Tibial artery (tissue), 4 donors: Measurements from ENCODE around the gene P3H4.
"Not testable (repeated sequence)": the region's sequence is repeated elsewhere in the genome, so short reads cannot be mapped to it uniquely, and the experiment has no call there.

Experiments
- DNase-seq, 2 donors: peaks; one replicate each; pipeline ENCODE4 v3.0.0-alpha.2; 2019
- H3K27ac ChIP-seq, 2 donors: fragments of 200-600 bp; sonication (generic) in 1 of 2; 1 replicate in 1 of 2; 2 replicates in 1 of 2; pipeline ENCODE4 v1.5.1; 2018 to 2019; ENCODE audit warnings: mild to moderate bottlenecking in 1 of 2
- H3K27me3 ChIP-seq, 2 donors: fragments of 200-600 bp; sonication (generic) in 1 of 2; one replicate each; pipeline versions ENCODE4 v1.5.1 to v1.6.0; 2016 to 2019
- H3K36me3 ChIP-seq, 3 donors: fragments of 200-600 bp; sonication (generic) in 2 of 3; one replicate each; pipeline ENCODE4 v1.5.1; 2016 to 2019; ENCODE audit warnings: mild to moderate bottlenecking in 2 of 3
- H3K4me1 ChIP-seq, 4 donors: fragments of 200-600 bp; sonication (generic) in 2 of 4; 1 replicate in 3 of 4; 2 replicates in 1 of 4; pipeline ENCODE4 v1.5.1; 2016 to 2019
- H3K4me3 ChIP-seq, 2 donors: fragments of 200-600 bp; sonication (generic) in 1 of 2; 1 replicate in 1 of 2; 2 replicates in 1 of 2; pipeline ENCODE4 v1.5.1; 2018 to 2019; ENCODE audit warnings: mild to moderate bottlenecking in 2 of 2
- H3K9me3 ChIP-seq, 3 donors: fragments of 200-600 bp; sonication (generic) in 1 of 3; one replicate each; pipeline ENCODE4 v1.5.1; 2016 to 2019
- CTCF ChIP-seq, 2 experiments: fragments of 200-600 bp in 1 of 2; fragments of 450-650 bp in 1 of 2; IDR thresholded peaks; one replicate each; pipeline ENCODE4 v1.5.1; 2017 to 2019; ENCODE audit warnings: antibody characterized with exemption in 2 of 2, mild to moderate bottlenecking in 1 of 2, moderate library complexity in 1 of 2
- intact Hi-C: fragments of 100-400 bp; cut with DNase I; formaldehyde crosslinking; loops from one replicate; pipeline ENCODE4 v1.15.0; 2023; ENCODE audit warnings: low total_unique reads

Gene P3H4

GRCh38 chr17:41835214-41835799 is 23.6 kb upstream of the P3H4 start:
- peaks cover 0 to 18% (median 15%) of the 10 kb centered on the region in 4 donors for H3K4me1 ChIP-seq
- no peak for TF ChIP-seq CTCF (IDR thresholded peaks at IDR 0.05)
- no peaks in the 10 kb centered on the region for H3K27me3 ChIP-seq
- DNase-seq: peak in 1 of 2 donors; percentile 48
- intact Hi-C loops: no loop called here
- H3K9me3 ChIP-seq: no peaks in the 10 kb centered on the region
- peaks cover 15 to 33% (median 26%) of the 10 kb centered on the region in 3 donors for H3K36me3 ChIP-seq
- H3K4me3 ChIP-seq: peak overlapping the region; percentile 81 to 83
- H3K27ac ChIP-seq: peak overlapping the region; percentile 89 to 92

GRCh38 chr17:41829961-41830360 is 18.2 kb upstream of the P3H4 start:
- H3K27me3 ChIP-seq, H3K4me1 ChIP-seq, H3K4me3 ChIP-seq, intact Hi-C loops, H3K9me3 ChIP-seq, H3K27ac ChIP-seq: not testable (repeated sequence)
- H3K36me3 ChIP-seq: peaks cover 59 to 80% (median 79%) of the 10 kb centered on the region in 3 donors
- peak in 1 of 2 donors; percentile 38 for DNase-seq

- intact Hi-C loops: no loop called here
- no peak for TF ChIP-seq CTCF (IDR thresholded peaks at IDR 0.05)
- no peak for DNase-seq
- Histone ChIP-seq H3K4me3 (no peak overlapping the region), H3K36me3 (peaks cover 46 to 63% (median 47%) of the 10 kb centered on the region in 3 donors), H3K9me3 (no peaks in the 10 kb centered on the region), H3K27ac (no peak overlapping the region), H3K27me3 (no peaks in the 10 kb centered on the region), H3K4me1 (no peaks in the 10 kb centered on the region)
These were observed 13.6 kb upstream of the P3H4 start for GRCh38 chr17:41825175-41825845.

GRCh38 chr17:41824086-41824485 is 12.3 kb upstream of the P3H4 start:
- DNase-seq: no peak
- no peak overlapping the region for H3K27ac ChIP-seq
- H3K4me1 ChIP-seq: no peaks in the 10 kb centered on the region
- intact Hi-C loops: no loop called here
- H3K36me3 ChIP-seq: peaks cover 35 to 57% (median 36%) of the 10 kb centered on the region in 3 donors
- no peaks in the 10 kb centered on the region for H3K27me3 ChIP-seq
- no peaks in the 10 kb centered on the region for H3K9me3 ChIP-seq
- no peak overlapping the region for H3K4me3 ChIP-seq
- no peak for TF ChIP-seq CTCF (IDR thresholded peaks at IDR 0.05)

GRCh38 chr17:41823580-41823979 is 11.8 kb upstream of the P3H4 start:
- no peak for TF ChIP-seq CTCF (IDR thresholded peaks at IDR 0.05)

GRCh38 chr17:41823141-41823524 is 11.4 kb upstream of the P3H4 start:
- H3K4me3 ChIP-seq: no peak overlapping the region
- peaks cover 25 to 53% (median 26%) of the 10 kb centered on the region in 3 donors for H3K36me3 ChIP-seq
- no peaks in the 10 kb centered on the region for H3K27me3 ChIP-seq
- H3K4me1 ChIP-seq: no peaks in the 10 kb centered on the region
- TF ChIP-seq CTCF (IDR thresholded peaks at IDR 0.05): no peak
- no peak for DNase-seq
- intact Hi-C loops: no loop called here
- no peak overlapping the region for H3K27ac ChIP-seq
- no peaks in the 10 kb centered on the region for H3K9me3 ChIP-seq

More at GRCh38 chr17:41823580-41823979, 11.8 kb upstream of the P3H4 start:
- Histone ChIP-seq H3K27me3 (no peaks in the 10 kb centered on the region), H3K9me3 (no peaks in the 10 kb centered on the region), H3K36me3 (peaks cover 30 to 54% (median 31%) of the 10 kb centered on the region in 3 donors), H3K4me3 (no peak overlapping the region), H3K27ac (no peak overlapping the region), H3K4me1 (no peaks in the 10 kb centered on the region)
- DNase-seq: no peak
- intact Hi-C loops: no loop called here
